Stimulated activated CD8-positive, alpha-beta memory T cell treated with anti-CD3 and anti-CD28 coated beads, Interleukin-4, amount 100 ng/mL, for 24 hours (primary cell): ENCODE measurements around the gene ZYG11B.
"Not testable (repeated sequence)": the region's sequence is repeated elsewhere in the genome, so short reads cannot be mapped to it uniquely, and the experiment has no call there.

Experiments
- DNase-seq: peaks from one replicate; pipeline ENCODE4 v3.0.0-alpha.2; 2020; ENCODE audit warnings: low read depth

Gene ZYG11B

DNA sequence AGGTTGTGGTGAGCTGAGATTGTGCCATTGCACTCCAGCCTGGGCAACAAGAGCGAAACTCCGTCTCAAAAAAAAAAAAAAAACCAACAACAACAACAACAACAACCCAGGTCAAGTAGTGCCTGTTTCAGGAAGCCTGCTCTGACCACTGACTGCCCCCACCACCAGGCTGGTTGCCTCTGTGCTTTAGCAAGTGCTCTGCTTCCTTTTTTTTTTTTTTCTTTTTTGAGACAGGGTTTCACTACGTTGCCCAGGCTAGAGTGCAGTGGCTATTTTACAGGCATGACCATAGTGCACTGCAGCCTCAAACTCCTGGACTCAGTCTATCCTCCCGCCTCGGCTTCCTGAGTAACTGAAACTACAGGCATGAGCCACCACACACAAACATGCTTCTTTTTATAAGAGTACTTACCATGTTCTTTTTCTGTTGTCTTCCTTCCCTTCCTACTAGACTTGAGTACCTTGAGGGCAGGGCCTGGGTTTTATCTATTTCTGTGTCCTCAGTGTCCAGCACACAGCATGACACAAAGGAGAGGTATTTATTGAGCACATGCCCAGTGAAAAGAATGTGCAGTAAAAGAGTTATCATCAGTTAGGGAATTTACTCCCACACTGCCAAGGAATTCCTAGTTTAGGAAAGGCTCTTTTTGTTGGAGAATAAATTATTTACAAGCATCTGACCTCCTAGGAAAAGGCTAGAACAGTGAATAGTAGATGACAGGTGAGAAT is 18.2 kb upstream of the ZYG11B start:
- DNase-seq = no peak

DNA sequence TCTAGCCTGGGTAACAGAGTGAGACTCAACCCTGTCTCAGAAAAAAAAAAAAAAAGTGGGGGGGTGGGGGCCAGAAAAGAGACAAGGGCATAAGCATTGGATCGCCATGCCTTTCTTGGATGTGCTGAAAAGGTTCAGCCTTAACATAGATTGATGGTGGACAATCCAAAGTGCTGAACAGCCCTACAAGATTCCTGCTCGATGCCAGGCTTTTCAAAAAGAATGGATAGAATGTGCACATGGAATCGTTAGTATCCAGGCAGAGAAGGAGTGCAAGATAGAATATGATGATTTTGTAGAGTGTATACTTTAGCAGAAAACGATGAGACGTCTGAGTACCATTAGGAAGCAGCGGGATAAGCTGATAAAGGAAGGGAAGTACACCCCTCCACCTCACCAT is 17.2 kb upstream of the ZYG11B start:
- no peak for DNase-seq

DNA sequence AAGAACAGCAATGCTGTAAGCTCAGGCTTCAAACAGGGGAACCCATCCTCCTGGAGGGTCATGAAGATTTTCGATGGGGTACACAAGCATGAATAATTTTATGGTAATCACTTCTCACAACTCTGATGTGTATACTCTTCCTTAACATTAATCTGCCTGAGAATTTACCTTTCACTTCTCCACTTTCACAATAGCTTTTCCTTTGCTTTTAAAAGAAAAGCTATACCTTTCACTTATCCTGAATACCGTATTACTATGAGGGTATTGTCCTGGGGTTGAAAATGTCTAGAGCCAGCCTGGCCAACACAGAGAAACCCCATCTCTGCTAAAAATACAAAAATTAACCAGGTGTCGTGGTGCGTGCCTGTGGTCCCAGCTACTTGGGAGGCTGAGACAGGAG is 12.7 kb upstream of the ZYG11B start:
- no peak for DNase-seq

DNA sequence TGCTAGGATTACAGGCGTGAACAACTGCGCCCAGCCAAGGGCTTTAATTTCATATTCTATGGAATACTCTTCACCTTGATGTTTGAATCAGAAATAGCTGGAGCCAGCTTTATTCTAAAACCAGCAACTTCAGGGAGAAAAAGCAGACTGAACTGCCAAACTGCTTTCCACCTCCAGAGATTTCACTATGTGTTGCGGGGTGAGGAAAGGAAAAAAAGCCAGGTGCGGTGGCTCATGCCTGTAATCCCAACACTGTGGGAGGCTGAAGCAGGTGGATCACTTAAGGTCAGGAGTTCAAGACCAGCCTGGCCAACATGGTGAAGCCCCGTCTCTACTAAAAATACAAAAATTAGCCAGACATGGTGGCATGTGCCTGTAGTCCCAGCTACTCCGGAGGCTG is 11.0 kb upstream of the ZYG11B start:
- not testable (repeated sequence) for DNase-seq

DNA sequence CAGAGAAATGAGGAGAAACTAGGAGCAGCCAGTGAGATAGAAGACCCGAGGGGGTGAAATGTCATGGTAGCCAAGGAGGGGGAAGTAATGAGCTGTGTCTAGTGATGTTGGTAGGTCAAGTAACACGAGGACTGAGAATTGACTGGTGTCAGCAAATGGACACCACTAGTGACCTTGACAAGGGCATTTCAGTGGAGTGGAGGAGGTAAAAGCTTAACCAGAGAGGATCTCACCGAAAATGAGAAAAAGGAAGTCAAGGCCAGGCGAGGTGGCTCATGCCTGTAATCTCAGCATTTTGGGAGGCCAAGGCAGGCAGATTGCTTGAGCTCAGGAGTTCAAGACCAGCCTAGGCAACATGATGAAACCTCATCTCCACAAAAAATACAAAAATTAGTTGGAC is 3.0 kb upstream of the ZYG11B start:
- DNase-seq = no peak

DNA sequence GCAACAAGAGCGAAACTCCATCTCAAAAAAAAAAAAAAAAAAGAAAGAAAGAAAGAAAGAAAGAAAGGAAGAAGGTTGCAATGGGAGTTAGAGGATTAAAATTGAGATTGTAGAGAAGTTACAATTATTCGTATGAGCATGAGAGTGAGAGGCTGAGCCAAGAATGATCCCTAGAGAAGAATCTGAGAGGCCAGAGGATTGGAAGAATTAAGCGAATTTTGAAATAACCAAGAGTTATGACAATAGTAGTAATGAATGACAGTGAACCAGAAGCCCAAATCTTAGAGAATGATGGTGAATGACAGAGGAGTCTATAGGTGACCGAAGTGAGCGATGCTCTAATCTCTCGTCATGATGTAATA is 369 bp upstream of the ZYG11B start:
- no peak for DNase-seq

DNA sequence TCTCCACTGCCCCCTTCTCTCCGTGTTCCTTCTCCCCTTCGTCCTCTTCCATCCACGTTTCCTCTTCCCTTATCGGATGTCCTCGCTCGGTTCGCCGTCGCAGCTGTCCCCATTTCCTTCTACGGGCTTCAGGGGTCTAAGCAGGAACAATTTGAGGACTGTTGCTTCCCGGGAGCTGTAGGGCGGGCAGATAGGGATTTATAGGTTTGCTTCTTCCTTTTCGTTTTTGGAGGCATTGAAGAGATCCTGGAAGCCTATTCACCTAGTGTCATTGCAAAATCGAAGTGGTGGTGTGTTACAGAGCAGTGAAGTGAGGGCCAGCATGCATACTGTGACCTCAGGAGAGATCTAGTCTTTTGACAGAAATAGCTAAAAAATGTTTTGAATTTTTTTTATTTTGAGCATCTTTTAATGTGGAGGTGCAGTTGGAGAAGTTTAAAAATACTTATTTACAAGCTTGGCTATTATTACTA is 897 bp downstream of the ZYG11B start:
- no peak for DNase-seq

DNA sequence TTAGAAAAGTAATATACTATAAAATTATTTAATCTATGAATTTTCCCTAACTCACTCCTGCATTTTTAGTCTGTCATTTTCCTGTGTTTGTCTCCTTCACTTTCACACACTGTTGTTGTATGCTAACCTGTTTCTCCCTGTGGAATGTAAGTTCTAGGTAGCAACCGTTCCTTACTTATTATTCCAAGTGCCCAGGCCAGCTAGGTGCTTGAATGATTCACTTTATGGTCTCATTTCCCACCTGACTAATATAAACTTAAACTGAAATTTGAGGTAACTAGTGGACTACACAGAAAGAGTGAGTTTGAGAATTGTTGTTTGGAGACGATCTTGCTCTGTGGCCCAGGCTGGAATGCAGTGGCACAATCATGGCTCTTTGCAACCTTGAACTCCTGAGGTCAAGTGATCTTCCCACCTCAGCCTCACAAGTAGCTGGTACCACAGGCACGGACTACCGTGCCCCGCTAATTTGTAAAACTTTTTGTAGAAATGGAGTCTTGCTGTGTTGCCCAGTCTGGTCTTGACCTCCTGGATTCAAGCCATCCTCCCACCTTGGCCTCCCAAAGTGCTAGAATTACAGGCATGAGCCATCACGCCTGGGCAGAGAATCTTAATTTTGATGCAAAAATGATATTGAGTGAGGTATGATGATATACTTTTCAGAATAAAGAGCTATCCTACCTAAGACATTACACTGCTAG is 1.9 kb downstream of the ZYG11B start:
- no peak for DNase-seq

DNA sequence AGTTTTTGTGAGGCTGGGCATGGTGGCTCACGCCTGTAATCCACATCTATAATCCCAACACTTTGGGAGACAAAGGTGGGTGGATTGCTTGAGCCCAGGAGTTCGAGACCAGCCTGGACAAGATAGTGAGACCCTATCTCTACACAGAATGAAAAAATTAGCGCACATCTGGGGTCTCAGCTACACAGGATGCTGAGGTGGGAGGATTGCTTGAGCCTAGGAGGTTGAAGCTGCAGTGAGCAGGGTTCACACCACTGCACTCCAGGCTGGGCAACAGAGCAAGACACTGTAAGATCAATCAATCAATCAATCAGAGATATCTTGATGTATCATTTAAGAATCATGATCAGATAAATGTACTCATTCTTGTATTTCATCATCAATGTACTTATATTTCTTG is 7.1 kb downstream of the ZYG11B start:
- no peak for DNase-seq

DNA sequence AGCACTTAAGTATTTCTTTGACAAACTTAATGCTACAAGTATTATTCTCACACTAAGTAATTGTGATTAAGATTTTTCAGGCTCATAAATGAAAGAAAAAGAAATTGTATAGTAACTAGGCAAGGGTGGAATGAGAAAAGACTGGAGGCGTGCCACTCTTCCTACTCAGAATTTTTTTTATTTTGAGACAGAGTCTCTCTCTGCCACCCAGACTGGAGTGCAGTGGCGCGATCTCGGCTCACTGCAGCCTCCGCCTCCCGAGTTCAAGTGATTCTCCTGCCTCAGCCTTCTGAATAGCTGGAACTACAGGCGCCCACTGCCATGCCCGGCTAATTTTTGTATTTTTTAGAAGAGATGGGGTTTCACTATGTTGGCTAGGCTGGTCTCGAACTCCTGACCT is 9.1 kb downstream of the ZYG11B start:
- DNase-seq = not testable (repeated sequence)

DNA sequence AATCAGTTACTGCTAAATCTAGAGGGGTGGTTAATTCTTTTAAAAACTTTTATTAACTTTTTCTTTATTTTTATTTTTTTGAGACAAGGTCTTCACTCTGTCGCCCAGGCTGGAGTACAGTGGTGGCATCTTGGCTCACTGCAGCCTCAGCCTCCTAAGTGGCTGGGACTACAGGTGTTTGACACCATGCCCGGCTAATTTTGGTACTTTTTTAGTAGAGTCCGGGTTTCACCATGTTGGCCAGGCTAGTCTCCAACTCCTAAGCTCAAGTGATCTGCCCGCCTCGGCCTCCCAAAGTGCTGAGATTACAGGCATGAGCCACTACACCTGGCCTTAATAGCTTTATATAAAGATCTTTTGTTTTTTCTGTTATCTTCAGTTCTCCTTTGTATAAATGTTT is 11.9 kb downstream of the ZYG11B start:
- DNase-seq = no peak

DNA sequence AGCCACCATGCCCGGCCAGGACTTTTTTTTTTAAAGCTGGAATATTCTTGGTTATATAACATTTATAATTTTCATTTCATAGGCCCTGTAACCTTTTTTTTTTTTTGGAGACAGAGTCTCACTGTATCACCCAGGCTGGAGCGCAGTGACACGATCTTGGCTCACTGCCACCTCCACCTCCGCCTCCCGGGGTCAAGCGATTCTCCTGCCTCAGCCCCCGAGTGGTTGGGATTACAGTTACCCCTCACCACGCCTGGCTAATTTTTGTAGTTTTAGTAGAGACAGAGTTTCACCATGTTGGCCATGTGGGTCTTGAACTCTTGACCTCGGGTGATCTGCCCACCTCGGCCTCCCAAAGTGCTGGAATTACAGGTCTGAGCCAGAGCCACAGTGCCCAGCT is 12.6 kb downstream of the ZYG11B start:
- no peak for DNase-seq

DNA sequence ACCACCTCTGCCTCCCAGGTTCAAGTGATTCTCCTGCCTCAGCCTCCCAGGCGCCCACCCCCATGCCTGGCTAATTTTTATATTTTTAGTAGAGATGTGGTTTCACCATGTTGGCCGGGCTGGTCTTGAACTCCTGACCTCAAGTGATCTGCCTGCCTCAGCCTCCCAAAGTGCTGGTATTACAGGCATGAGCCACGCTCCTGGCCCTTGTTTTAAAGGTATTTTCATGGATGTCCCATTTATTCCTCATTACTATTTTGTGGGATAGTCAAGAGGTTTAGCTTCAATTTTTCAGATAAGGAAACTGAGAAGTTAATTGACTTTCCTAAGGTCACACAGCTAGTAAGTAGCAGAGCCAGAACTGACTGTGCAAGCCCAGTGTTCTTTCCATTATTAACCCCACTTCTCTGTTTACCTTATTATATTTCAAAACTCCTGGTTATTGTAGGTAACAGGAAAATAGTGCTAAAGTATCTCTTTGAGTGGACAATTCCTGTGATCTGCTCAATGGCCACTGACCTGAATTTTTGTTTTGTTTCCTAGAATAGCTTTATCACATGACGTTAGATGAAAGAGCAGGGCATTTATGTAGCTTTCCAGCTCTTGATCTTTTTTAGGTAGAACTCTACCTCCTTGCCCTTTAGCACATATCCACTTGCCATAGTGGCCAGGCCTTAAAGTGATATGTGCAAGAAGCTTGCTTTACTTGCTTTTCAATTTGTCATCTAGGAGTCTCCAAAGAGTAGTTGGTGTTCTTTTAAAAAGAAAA is 13.6 kb downstream of the ZYG11B start:
- no peak for DNase-seq

DNA sequence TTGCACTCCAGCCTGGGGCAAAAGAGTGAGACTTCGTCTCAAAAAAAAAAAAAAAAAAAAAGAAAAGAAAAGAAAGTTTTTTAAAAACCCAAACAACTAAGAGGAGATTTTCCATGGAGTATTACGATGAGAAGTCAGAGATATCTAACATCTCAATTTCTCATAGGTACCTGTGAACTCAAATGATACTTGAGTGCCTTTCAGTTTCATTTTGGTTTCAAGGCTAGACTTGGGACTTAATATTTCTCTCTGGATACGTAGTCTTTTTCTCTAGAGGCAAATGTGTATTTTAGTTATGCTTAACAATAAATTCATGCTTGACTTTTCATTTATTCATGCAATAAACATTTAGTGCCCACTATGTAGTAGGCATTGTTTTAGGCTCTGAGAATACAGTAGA is 15.0 kb downstream of the ZYG11B start:
- no peak for DNase-seq

DNA sequence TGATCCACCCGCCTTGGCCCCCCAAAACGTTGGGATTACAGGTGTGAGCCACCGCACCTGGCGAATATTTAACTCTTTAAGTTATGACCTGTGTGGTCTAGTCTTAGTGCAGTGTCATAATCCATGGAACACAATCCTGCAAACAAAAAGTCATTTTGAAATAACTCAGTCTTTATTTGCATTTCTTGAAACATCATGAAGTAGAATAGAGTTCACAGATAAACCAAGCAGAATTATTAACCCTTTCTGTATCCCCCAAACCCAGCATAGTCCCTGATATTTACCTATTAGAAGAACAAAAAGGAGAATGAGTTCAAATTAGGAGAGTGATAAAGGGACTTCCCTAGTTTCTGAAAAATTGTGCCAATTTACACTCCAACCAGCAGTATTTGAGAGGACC is 19.9 kb downstream of the ZYG11B start:
- no peak for DNase-seq

DNA sequence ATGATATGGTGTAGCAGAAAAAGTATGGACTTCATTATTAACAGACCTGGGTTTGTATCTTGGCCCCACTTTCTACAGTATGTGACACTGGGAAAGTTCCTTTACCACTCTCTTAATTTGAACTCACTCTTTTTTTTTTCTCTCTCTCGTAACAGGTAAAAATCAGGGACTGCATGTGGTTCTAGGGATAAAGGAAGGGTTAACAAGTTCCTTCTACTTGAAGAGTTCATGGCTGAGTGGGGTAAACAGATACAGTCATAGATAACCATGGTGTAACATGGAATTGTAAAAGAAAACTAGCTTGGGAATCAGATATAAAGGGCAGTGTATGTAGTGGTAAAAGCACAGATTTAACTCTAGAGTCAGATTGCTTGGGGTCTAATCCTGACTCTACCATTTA is 21.2 kb downstream of the ZYG11B start:
- DNase-seq = no peak

DNA sequence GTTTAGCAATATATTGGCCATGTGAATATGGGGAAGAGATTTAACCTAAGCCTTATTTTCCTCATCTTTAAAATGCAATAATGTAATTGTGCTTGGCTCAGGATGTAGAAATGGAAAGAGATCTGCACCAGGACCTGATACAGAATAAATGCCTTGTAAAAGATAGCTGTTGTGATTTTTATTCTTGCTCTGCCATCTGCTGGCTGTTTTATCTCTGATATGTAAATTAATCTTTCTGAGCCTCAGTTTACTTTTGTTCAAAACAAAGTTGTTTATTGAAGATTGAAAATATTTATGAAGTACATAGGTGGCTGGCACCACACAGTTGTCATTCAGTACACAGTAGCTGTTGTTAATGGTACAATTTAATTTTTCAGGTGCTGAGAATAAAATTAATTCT is 21.9 kb downstream of the ZYG11B start:
- no peak for DNase-seq

DNA sequence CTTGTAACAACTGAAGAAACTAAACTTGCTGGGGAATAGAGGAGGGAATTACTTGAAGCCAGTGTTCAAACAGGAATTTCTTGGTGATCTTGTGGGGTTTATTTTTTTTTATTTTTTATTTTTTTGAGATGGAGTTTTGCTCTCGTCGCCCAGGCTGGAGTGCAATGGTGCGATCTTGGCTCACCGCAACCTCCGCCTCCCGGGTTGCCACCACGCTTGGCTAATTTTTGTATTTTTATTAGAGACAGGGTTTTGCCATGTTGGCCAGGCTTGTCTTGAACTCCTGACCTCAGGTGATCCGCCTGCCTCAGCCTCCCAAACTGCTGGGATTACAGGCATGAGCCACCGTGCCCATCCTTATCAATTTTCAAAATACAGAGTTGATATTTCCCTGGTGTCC is 23.2 kb downstream of the ZYG11B start:
- not testable (repeated sequence) for DNase-seq

DNA sequence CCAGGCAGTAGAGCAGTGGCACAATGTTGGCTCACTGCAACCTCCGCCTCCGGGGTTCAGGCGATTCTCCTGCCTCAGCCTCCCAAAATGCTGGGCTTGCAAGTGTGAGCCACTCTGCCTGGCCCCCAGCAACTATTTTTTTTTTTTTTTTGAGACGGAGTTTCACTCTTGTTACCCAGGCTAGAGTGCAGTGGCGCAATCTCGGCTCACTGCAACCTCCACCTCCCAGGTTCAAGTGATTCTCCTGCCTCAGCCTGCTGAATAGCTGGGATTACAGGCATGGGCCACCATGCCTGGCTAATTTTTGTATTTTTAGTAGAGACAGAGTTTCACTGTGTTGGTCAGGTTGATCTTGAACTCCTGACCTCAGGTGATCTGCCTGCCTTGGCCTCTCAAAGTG is 23.9 kb downstream of the ZYG11B start:
- DNase-seq = not testable (repeated sequence)

DNA sequence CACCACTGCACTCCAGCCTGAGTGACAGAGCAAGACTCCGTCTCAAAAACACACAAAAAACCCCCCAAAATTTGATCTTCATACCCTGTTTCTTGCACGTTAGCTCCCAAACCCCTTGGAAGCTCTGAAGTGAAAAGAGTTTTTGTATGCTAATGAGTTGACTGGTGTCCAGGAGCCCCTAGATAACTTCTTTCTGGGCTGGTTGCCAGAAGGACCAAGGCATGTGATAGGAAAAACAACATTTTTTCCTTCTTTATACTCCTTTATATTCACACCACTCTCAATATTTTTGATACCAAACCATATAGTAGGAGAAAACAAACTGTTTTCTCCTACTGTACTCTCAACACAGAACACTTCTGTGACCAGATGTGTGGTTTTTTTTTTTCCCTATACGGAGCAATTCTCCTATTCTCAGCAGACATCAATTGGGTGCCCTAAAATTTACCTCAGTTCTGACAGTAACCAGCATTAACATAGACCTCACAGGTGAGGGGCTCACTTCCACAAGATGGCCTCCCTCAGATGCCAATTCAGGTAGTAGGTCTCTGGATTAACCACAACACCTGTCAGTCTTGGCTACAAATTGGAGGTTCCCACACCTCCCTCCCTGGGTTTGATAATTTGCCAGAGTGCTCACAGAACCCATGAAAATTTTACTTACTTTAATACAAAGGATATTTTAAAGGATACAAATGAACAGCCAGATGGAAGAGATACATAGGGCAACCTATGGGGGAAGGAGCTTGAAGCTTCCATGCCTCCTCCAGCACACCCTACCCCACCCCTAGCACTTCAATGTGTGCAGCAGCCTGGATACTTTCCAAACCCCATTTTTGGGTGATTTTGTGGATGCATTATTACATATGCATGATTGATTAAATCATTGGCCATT is 25.6 kb downstream of the ZYG11B start:
- no peak for DNase-seq

DNA sequence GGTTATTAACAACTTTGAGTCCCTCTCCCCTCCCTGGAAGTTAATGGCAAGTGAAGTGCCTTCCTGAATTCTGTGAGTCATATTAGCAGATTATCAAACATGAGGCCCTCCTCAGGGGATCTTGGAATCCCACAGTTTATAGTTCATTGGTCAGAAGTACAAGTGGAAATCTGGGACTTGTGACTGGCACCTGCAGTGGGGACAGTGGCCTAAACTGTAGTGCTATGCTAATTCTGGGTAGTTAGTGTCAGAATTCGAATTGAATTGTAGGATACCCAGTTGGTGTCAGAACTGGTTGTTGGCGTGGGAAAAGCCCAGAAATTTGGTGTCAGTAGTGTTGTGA is 26.2 kb downstream of the ZYG11B start:
- no peak for DNase-seq

DNA sequence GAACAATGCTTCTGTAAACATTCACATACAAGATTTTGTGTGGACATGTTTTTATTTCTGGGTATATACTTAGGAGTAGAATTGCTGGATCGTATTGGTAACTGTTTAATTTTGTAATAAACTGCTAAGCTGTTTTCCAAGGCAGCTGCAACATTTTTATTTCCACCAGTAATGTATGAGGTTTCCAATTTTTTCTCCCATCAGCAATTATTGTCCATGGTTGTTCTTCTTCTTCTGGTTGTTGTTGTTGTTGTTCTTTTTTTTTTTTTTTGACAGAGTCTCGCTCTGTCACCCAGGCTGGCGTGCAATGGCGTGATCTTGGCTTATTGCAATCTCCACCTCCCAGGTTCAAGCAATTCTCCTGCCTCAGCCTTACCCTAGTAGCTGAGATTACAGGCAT is 26.9 kb downstream of the ZYG11B start:
- DNase-seq = no peak
